GM10248 (cell line): ENCODE data around the gene PHETA2.
"Not testable (repeated sequence)": the region's sequence is repeated elsewhere in the genome, so short reads cannot be mapped to it uniquely, and the experiment has no call there.

Experiments
- CTCF ChIA-PET: fragments of 300-600 bp; sonication (Branson Sonifier 250); formaldehyde crosslinking; extraction: SDS; loops from one replicate; lab custom pipeline; 2021; ENCODE audit warnings: antibody characterized with exemption; lab: Yijun Ruan, JAX
- POLR2A ChIA-PET: fragments of 350-650 bp; sonication (Branson Sonifier 250); formaldehyde crosslinking; extraction: SDS; loops from one replicate; lab custom pipeline; 2020; ENCODE audit warnings: antibody characterized with exemption; lab: Yijun Ruan, JAX
- DNase-seq: peaks from one replicate; pipeline ENCODE4 v3.0.0; 2012; ENCODE audit errors: extremely low spot score
- TF ChIP-seq, protein P1 (sequence below): IDR thresholded peaks from 2 replicates; pipeline ENCODE4 v1.5.1; 2012; ENCODE audit warnings: mild to moderate bottlenecking, low read depth; ENCODE audit errors: extremely low read depth, missing control alignments, control extremely low read depth

Gene PHETA2

GRCh38 chr22:42127606-42128005 lies 53.6 kb downstream of the PHETA2 start:
- POLR2A ChIA-PET: no interaction called here
- CTCF ChIA-PET: no interaction called here

DNA sequence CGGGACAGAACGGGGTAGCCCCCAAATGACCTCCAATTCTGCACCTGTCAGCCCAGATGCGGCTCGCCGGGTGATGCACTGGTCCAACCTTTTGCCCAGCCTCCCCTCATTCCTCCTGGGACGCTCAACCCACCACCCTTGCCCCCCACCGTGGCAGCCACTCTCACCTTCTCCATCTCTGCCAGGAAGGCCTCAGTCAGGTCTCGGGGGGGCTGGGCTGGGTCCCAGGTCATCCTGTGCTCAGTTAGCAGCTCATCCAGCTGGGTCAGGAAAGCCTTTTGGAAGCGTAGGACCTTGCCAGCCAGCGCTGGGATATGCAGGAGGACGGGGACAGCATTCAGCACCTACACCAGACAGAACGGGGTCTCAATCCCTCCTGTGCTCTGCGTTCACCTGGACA lies 54.0 kb downstream of the PHETA2 start:
- POLR2A ChIA-PET, DNase-seq, CTCF ChIA-PET: not testable (repeated sequence)

More at GRCh38 chr22:42127606-42128005, 53.6 kb downstream of the PHETA2 start:
- TF ChIP-seq, protein P1, sequence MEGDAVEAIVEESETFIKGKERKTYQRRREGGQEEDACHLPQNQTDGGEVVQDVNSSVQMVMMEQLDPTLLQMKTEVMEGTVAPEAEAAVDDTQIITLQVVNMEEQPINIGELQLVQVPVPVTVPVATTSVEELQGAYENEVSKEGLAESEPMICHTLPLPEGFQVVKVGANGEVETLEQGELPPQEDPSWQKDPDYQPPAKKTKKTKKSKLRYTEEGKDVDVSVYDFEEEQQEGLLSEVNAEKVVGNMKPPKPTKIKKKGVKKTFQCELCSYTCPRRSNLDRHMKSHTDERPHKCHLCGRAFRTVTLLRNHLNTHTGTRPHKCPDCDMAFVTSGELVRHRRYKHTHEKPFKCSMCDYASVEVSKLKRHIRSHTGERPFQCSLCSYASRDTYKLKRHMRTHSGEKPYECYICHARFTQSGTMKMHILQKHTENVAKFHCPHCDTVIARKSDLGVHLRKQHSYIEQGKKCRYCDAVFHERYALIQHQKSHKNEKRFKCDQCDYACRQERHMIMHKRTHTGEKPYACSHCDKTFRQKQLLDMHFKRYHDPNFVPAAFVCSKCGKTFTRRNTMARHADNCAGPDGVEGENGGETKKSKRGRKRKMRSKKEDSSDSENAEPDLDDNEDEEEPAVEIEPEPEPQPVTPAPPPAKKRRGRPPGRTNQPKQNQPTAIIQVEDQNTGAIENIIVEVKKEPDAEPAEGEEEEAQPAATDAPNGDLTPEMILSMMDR: no peak
- DNase-seq: no peak
